ENCODE measurements around the gene ZGPAT. TPM values are rescaled to one million over a fixed set of nuclear protein-coding genes. Genes with fewer than 3 reads are reported as not detected.

The ZGPAT gene
- total and polyA plus RNA-seq, 10 of the 15 experiments (the other 5 are each of a cell fraction or from before 2014, with no cell fraction given), result 0.58 to 52.9 (median 18.0) TPM

- TF ChIP-seq GABPA (IDR thresholded peaks at IDR 0.05; ENCODE audit: low read depth) (no peak), MEF2B (IDR thresholded peaks at IDR 0.05; ENCODE audit: partially characterized antibody, poor library complexity, severe bottlenecking) (no peak), SMC3 (IDR thresholded peaks at IDR 0.05; ENCODE audit: borderline replicate concordance, low read length) (peak; percentile 79), IKZF1 (conservative IDR thresholded peaks at IDR 0.05) (no peak; the same call in 1 of the 2 replicates), ELK1 (IDR thresholded peaks at IDR 0.05; ENCODE audit: low read depth, low read length) (no peak), SPI1 (IDR thresholded peaks at IDR 0.05; ENCODE audit: borderline replicate concordance, insufficient read depth, low read depth, low read length) (no peak), BRCA1 (IDR thresholded peaks at IDR 0.05; ENCODE audit: low read depth, low read length) (no peak), WRNIP1 (IDR thresholded peaks at IDR 0.05; ENCODE audit: borderline replicate concordance, low read depth, low read length) (0 out of 2 replicates have a peak, but pooled peaks have one; percentile 66), ATF7 (IDR thresholded peaks at IDR 0.05; ENCODE audit: low read depth) (no peak), RFX5 (IDR thresholded peaks at IDR 0.05; ENCODE audit: low read depth, low read length) (no peak), ZNF207 (IDR thresholded peaks at IDR 0.05; ENCODE audit: borderline replicate concordance) (no peak), EP300 (IDR thresholded peaks at IDR 0.05; ENCODE audit: borderline replicate concordance in 1 of 2, control insufficient read depth in 1 of 2, low read depth in 2 of 2, low read length in 2 of 2) (no peak), BHLHE40 (IDR thresholded peaks at IDR 0.05; ENCODE audit: borderline replicate concordance in 1 of 2, low read depth in 2 of 2, low read length in 1 of 2) (peak; percentile 40 to 58; a peak in 3 of 4 replicates), E2F4 (IDR thresholded peaks at IDR 0.05; ENCODE audit: low read depth, low read length) (no peak), STAT3 (IDR thresholded peaks at IDR 0.05; ENCODE audit: low read depth, low read length) (no peak), SIN3A (IDR thresholded peaks at IDR 0.05; ENCODE audit: low read depth, low read length) (no peak), ATF2 (IDR thresholded peaks at IDR 0.05; ENCODE audit: low read length) (no peak), SRF (IDR thresholded peaks at IDR 0.05; ENCODE audit: low read depth in 2 of 2, low read length in 2 of 2) (no peak), KDM1A (IDR thresholded peaks at IDR 0.05; ENCODE audit: borderline replicate concordance) (no peak), DPF2 (IDR thresholded peaks at IDR 0.05) (no peak), NR2C2 (IDR thresholded peaks at IDR 0.05; ENCODE audit: borderline replicate concordance, control insufficient read depth, insufficient read length, low read depth) (no peak), MEF2A (IDR thresholded peaks at IDR 0.05; ENCODE audit: insufficient read depth, low read depth, low read length) (no peak), TCF3 (IDR thresholded peaks at IDR 0.05; ENCODE audit: borderline replicate concordance, insufficient read depth, low read depth, low read length) (0 out of 2 replicates have a peak, but pooled peaks have one; percentile 13), TARDBP (IDR thresholded peaks at IDR 0.05; ENCODE audit: borderline replicate concordance) (0 out of 2 replicates have a peak, but pooled peaks have one; percentile 29), SP1 (IDR thresholded peaks at IDR 0.05; ENCODE audit: low read depth, low read length) (no peak), IRF3 (IDR thresholded peaks at IDR 0.05) (no peak), ZNF274 (IDR thresholded peaks at IDR 0.05; ENCODE audit: insufficient read depth, insufficient read length) (no peak)
Measured at GRCh38 chr20:63706852-63707557, 834 bp upstream of the ZGPAT start (continued).

All from GM12878 (cell line).